22Rv1 (cell line): Measurements from ENCODE around the gene NAA10.

Experiments used
- CTCF ChIP-seq: fragments of 450-650 bp; IDR thresholded peaks from 2 replicates; pipeline ENCODE4 v1.5.1; 2017; ENCODE audit warnings: mild to moderate bottlenecking
- ZFX ChIP-seq: fragments of 450-650 bp; IDR thresholded peaks from 2 replicates; pipeline ENCODE4 v1.6.1; 2017; ENCODE audit warnings: antibody characterized with exemption, borderline replicate concordance

- no peak for TF ChIP-seq CTCF
- no peak for TF ChIP-seq ZFX
These were observed 24.9 kb downstream of the NAA10 start for GRCh38 chrX:153909980-153910360.
